ENCODE measurements around the gene FBRS. TPM values are rescaled to one million over a fixed set of nuclear protein-coding genes. Genes with fewer than 3 reads are reported as not detected.
A peak's percentile ranks its signal among the peaks of the same experiment; 100 is the strongest.

Gene FBRS
- total RNA-seq, 4 donors from 2014 or later, result 22.0 to 34.8 (median 28.0) TPM

GRCh38 chr16:30656974-30657865 lies 1.0 kb upstream of the FBRS start:
- H3K27me3 ChIP-seq, result no peaks in the 10 kb centered on the region
- H3K9me3 ChIP-seq, result no peaks in the 10 kb centered on the region
- DNase-seq, result no peak
- intact Hi-C loops (cut with DNase I; ENCODE audit: low total_unique reads) (no loop called here), in situ Hi-C loops (cut with MboI; ENCODE audit: low sequenced_read_pairs in 4 of 4) (no loop called here)
- TF ChIP-seq CTCF (IDR thresholded peaks at IDR 0.05 in 4 of 5, conservative IDR thresholded peaks at IDR 0.05 in 1 of 5) (no peak), POLR2A (IDR thresholded peaks at IDR 0.05) (peak in 1 of 2 donors; percentile 6)
- peak in 1 of 2 donors; percentile 0 for ATAC-seq
- peak overlapping the region; percentile 41 to 69 (median 55) for H3K4me3 ChIP-seq
- peak overlapping the region; percentile 89 to 99 (median 94) for H3K27ac ChIP-seq
- H3K4me1 ChIP-seq, result peaks cover 33 to 40% of the 10 kb centered on the region in 2 donors
- peaks cover 3 to 53% of the 10 kb centered on the region in 2 donors for H3K36me3 ChIP-seq

- H3K27ac ChIP-seq, result peak overlapping the region; percentile 90 to 99 (median 96)
- H3K4me3 ChIP-seq, result peak overlapping the region; percentile 61 to 89 (median 79)
- H3K36me3 ChIP-seq, result peaks cover 3 to 53% of the 10 kb centered on the region in 2 donors
- in situ Hi-C loops (cut with MboI; ENCODE audit: low sequenced_read_pairs in 4 of 4) (no loop called here), intact Hi-C loops (cut with DNase I; ENCODE audit: low total_unique reads) (loop anchor here (1.0 to 2.0 kb wide), 5 partner anchors 9 to 414 kb away; partner anchors contain the start of gene PRR14)
- peak; percentile 87 to 94 for DNase-seq
- no peaks in the 10 kb centered on the region for H3K27me3 ChIP-seq
- peak; percentile 64 to 68 for ATAC-seq
- no peaks in the 10 kb centered on the region for H3K9me3 ChIP-seq
- TF ChIP-seq POLR2A (IDR thresholded peaks at IDR 0.05) (no peak), CTCF (IDR thresholded peaks at IDR 0.05 in 4 of 5, conservative IDR thresholded peaks at IDR 0.05 in 1 of 5) (peak in 2 of 5 experiments; percentile 10 to 41)
- peaks cover 32 to 33% of the 10 kb centered on the region in 2 donors for H3K4me1 ChIP-seq
Observed at GRCh38 chr16:30658731-30659506, 688 bp downstream of the FBRS start.

- Histone ChIP-seq H3K27me3 (no peaks in the 10 kb centered on the region), H3K27ac (peak overlapping the region; percentile 90 to 99 (median 96)), H3K9me3 (no peaks in the 10 kb centered on the region), H3K36me3 (peaks cover 3 to 53% of the 10 kb centered on the region in 2 donors), H3K4me1 (peaks cover 32 to 33% of the 10 kb centered on the region in 2 donors), H3K4me3 (peak overlapping the region; percentile 61 to 89 (median 79))
- DNase-seq, result no peak
- intact Hi-C loops (cut with DNase I; ENCODE audit: low total_unique reads) (loop anchor here (2.0 kb wide), 2 partner anchors 25 to 413 kb away; no protein-coding TSS in a partner anchor), in situ Hi-C loops (cut with MboI; ENCODE audit: low sequenced_read_pairs in 4 of 4) (no loop called here)
- no peak for TF ChIP-seq CTCF (IDR thresholded peaks at IDR 0.05 in 4 of 5, conservative IDR thresholded peaks at IDR 0.05 in 1 of 5)
- no peak for TF ChIP-seq POLR2A (IDR thresholded peaks at IDR 0.05)
- no peak for ATAC-seq
Observed at GRCh38 chr16:30659507-30660423, 1.5 kb downstream of the FBRS start.
